HG03521 (cell line): ENCODE measurements around the gene GRK2.

ENCODE experiments used
- ATAC-seq: cut with Tn5 transposase; IDR thresholded peaks from one replicate; pipeline ENCODE4 v1.9.1; 2021; ENCODE audit warnings: mild to moderate bottlenecking, moderate library complexity; ENCODE audit not compliant: unreplicated experiment

Gene GRK2

DNA sequence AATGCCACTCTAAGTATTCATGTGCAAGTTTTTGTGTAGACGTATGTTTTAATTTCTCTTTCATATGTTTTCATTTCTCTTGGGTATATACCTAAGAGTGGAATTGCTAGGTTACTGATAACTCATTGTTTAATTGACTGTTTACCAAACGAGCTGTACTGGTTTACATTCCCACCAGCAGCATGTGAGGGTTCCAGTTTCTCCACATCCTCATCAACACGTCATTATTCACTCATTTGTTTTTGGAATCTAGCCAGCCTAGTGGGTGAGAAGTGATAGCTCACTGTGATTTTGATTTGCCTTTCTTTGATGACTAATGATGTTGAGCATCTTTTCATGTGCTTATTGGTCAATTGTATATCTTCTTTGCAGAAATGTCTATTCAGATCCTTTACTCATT is 26.8 kb downstream of the GRK2 start:
- ATAC-seq = no peak

DNA sequence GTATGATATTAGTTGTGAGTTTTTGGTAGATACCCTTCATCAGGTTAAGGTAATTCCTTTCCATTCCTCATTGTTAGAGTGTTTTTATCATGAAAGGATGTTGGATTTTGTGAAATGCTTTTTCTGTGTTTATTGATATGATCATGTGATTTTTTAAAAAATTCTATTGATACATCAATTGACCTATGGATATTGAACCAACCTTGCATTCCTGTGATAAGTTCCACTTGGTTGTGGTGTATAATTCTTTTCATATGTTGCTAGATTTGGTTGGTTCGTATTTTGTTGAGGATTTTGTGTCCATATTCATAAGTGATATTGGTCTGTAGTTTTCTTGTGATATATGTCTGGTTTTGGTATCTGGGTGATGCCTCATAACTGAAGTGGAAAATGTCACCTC is 29.6 kb downstream of the GRK2 start:
- ATAC-seq = no peak

DNA sequence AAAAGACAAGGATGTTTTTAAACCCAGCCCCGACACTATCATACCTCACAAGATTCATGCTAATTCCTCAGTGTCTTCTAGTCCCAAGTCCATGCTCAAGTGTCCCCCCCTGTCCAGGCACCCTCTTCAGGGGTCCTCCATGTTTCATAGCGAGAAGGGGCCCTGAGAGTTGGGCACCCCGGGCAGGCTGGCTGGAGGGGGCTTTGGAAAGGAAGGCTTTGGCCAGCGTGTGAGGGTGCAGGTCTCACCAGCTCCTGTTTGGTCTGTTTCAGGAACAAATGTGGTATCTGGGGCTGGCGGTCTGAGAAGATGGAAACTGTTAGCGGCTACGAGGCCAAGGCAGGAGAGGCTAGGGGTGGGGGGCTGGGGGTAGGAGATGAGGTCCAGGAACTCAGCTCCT is 32.5 kb downstream of the GRK2 start:
- no peak for ATAC-seq

GRCh38 chr11:67299471-67300191 is 33.4 kb downstream of the GRK2 start:
- no peak for ATAC-seq

DNA sequence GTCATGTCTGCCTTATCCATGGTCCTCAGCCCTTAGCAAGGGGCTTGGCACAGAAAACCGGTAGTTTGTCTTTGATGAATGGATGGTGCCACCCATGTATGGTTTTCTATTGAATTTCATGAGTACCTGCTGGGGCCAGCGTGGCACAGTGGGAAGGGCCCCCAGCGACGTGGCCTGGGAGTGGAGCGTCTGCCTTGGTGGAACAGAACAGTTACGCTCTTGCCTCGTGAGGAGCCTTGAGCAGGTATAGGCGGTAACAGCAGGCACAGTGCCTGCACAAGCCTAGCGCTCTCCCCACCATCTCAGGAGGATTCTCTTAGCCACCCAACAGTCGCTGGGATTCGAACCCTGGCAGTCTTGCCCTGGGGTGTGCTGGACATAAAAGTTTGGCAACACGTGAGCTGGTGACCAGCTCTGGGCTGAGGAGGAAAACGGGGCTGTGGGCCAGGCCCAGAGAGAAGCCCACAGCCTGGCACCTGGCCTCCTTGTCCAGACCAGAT is 34.0 kb downstream of the GRK2 start:
- ATAC-seq = no peak

- ATAC-seq = no peak
Measured at GRCh38 chr11:67300756-67301312, 34.6 kb downstream of the GRK2 start.

GRCh38 chr11:67301313-67301921 is 35.1 kb downstream of the GRK2 start:
- ATAC-seq = no peak

DNA sequence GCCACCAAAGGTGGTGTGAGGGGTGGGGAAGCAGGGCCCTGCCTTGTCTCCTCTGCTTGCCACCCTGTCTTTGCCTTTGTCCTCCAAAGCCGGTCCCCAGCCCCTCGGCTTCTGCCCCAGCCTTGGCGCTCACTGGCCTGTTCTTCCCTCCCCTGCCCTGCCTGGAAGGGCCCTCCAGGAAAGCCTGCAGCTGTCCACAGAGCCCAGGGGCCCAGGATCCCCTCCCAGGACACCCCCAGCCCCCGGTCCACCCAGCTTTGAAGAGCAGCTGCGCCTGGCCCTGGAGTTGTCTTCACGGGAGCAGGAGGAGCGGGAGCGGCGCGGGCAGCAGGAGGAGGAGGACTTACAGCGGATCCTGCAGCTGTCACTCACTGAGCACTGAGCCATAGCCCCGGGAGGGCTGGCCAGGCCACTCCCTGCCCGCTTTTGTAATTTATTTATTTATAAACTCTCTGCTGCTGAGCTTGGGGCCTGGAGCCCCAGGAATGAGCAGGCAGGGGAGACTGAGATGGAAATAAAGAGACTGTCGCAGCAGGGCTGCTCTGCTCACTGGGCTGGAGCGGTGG is 35.8 kb downstream of the GRK2 start:
- no peak for ATAC-seq

- no peak for ATAC-seq
Measured at GRCh38 chr11:67302571-67303131, 36.4 kb downstream of the GRK2 start.

GRCh38 chr11:67303132-67303834 is 37.0 kb downstream of the GRK2 start, which contains the start of gene SSH3:
Gene SSH3, plus strand, starts transcription at chr11:67303530. Its CDS starts 96 bp downstream, at chr11:67303626.
- ATAC-seq = no peak

GRCh38 chr11:67303835-67304411 is 37.6 kb downstream of the GRK2 start:
- ATAC-seq = no peak

DNA sequence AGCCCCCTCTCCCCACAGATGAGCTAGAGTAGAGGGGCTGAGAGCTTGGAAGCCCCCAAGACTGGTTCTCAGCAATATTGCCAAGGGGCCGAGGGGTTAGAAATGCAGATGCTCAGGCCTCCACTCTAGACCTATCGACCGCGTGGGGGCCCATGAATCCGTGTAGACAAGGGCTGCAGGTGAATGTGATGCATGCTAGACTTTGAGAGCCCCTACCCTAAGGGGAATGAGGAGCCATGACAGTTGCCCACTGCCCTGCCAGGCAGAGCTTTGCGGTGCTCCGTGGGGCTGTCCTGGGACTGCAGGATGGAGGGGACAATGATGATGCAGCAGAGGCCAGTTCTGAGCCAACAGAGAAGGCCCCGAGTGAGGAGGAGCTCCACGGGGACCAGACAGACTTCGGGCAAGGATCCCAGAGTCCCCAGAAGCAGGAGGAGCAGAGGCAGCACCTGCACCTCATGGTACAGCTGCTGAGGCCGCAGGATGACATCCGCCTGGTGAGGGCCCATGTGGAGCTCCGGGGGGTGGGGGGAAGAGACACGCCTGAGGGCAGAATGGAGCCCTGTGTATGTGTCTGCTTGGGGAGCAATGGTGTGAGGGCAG is 38.3 kb downstream of the GRK2 start:
- ATAC-seq = no peak

GRCh38 chr11:67306769-67307544 is 40.7 kb downstream of the GRK2 start:
- no peak for ATAC-seq

DNA sequence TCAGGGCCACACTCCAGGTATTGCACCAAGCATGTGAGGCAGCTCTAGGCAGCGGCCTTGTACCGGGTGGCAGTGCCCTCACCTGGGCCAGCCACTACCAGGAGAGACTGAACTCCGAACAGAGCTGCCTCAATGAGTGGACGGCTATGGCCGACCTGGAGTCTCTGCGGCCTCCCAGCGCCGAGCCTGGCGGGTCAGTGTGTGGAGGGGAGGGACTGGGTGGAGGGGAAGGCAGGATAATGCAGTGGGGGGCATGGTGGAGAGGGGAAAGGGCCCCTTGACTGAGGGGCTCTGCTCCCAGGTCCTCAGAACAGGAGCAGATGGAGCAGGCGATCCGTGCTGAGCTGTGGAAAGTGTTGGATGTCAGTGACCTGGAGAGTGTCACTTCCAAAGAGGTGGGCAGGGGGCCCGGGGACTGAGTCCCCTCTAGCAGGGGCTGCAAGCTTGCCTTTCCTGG is 41.3 kb downstream of the GRK2 start:
- ATAC-seq = no peak

- ATAC-seq = no peak
Measured at GRCh38 chr11:67308031-67308866, 42.0 kb downstream of the GRK2 start.

DNA sequence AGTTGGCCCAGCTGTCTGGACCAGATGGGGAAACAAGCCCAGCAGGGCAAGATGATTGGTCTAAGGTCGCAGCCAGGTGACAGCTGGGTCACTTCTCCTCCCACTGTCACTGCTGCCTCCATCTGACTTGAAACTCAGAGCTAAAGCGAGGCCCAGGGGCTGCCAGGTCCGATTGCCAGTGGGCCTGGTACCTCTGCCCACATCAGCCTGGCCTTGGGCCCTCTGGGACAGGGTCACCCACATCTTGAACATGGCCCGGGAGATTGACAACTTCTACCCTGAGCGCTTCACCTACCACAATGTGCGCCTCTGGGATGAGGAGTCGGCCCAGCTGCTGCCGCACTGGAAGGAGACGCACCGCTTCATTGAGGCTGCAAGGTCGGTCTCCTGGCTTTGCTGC is 42.9 kb downstream of the GRK2 start:
- ATAC-seq = no peak

DNA sequence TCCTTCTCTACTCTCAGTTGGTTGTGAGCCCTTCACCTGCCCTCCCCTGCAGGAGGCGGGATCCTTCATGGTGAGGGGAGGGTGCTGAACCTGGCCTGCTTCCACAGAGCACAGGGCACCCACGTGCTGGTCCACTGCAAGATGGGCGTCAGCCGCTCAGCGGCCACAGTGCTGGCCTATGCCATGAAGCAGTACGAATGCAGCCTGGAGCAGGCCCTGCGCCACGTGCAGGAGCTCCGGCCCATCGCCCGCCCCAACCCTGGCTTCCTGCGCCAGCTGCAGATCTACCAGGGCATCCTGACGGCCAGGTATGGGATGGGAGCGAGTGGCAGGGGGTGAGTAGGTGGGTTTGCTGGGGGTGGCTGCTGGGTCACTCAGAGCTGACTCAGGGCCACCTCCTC is 43.4 kb downstream of the GRK2 start:
- ATAC-seq = no peak

DNA sequence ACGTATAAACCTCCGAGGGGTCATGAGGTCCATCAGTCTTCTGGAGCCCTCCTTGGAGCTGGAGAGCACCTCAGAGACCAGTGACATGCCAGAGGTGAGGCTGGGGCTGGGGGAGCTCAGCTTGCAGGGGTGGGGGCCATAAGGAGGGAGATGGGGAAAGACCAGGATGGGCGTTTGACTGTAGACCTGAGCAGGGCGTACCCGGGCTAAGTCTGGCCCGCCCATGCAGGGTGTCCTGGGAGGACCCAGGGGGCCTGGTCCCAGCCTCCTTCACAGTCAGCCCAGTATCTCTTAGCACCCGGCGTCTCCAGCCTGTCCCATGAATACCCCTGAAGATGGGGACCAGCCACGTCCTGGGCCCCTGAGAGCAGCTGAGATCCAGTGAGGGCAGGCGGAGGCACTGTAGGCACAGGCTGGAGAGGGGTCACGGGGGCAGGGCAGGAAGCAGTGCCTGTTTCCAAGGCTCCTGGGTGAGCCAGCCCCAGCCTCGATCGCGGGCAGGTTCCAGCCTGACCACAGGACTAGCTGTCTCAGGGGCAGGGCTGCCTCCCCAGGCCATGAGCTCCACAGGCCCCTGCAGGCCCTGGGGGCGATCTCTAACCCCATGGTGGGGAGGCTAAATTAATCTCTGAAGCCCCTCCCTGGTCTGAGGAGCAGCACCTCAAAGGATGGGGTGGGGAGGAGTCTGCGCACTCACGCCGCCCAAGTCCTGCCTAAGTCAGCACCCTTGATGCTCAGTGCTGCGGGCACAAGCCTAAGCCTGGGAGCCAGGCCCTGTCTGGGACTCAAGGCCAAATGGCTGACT is 44.2 kb downstream of the GRK2 start:
- ATAC-seq = no peak
